GM18907 (cell line): ENCODE results near the gene ELAVL4.
"Not testable (repeated sequence)": the region's sequence is repeated elsewhere in the genome, so short reads cannot be mapped to it uniquely, and the experiment has no call there.

Source experiments
- ATAC-seq: cut with Tn5 transposase; IDR thresholded peaks from one replicate; pipeline ENCODE4 v1.9.1; 2021; ENCODE audit warnings: mild to moderate bottlenecking, moderate library complexity; ENCODE audit not compliant: unreplicated experiment

Gene ELAVL4

DNA sequence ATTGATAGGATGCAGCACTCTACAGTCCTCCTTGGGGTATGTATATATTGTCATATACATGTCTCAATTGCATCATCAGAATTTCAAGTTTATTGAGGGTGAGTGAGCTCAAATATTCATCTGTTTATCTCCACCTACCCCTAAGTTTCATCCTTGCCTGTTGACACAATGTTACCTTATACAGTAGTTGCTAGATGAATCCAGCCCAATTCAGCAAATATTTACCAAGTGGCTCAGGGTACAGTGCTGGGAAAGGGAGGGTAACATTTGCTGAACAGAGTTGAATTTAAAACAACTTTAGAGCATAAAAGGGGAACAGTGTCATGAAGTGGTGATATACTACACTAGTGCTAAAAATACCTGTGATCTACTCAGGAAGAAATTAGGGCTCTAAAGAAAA is 14.4 kb downstream of the ELAVL4 start:
- ATAC-seq = no peak

DNA sequence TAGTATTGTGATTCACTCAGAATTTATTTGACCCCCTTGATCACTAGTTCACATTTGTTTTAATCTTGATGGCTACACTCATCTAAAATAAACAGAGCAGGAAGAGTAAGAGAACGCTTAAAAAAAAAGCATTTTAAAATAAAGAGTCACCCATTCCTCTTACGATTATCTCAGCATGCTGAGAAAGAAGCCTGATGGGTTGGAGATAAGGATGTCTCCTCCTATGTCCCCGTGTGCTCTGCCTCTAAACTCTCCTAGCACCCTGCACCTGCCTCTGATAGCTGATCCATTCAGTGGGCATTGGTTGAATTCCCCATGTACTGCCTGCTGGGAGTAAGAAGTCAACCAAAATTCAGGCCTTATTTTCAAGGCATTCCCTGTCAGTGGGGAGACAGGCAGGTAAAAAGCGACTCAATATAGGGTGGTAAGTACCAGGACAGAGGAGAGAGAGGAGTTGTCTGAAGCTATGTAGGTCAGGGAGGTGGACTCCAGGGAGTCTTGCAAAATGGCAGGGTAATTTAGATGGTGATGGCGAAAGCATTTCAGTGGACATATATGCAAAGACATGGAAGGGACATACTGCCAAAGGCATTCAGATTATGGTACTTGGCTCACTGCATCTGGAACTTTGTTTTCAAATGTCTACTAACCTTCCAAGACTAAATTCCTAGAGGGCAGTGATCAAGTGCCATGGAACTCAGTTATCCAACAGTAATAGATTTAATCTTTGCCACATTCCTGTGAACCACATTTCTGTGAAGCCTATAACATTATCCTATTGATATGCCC is 18.4 kb downstream of the ELAVL4 start:
- ATAC-seq = no peak

DNA sequence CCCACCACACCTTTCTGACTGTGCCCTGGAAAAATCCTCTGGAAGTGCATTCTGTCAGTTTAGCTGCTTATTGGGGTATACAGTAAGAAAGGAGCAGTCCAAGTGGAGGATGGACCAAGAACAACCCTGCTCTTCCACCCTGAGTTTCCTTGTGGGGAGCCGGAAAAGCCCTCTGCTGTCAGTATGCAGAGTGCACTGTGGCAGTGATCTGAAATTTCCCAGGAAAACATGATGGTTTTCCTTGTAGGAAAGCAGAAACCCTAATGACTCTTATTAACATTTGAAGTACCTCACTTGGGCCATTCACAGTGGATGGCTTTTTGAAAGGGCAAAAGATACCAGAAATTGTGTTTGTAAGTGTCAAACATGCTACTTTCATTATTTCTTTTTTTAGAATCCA is 20.5 kb downstream of the ELAVL4 start:
- ATAC-seq = no peak

DNA sequence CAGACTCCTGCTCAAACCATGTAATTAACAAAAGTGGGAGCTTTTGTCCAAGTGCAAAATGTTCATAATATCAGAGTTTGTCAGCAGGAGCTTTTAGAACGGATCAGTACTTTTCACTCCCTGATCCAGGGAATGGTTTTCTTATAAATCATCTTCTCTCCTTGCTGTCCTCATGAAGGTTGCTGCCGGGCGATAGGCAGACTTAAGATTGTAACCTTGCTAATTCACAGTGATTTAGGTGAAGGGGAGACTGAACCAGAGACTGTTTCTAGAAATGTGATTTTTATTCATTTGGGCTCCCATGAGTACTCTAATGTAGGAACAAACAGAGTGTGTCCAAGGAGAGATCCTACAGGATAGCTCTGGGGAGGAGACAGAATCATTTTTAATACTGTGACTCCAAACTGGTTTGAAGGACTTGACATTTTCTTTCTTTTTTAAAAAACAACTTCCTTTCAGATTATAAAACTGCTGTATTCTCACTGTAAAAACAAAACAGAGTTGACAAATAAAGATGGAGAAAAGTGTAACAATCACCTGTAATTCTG is 23.7 kb downstream of the ELAVL4 start:
- no peak for ATAC-seq

DNA sequence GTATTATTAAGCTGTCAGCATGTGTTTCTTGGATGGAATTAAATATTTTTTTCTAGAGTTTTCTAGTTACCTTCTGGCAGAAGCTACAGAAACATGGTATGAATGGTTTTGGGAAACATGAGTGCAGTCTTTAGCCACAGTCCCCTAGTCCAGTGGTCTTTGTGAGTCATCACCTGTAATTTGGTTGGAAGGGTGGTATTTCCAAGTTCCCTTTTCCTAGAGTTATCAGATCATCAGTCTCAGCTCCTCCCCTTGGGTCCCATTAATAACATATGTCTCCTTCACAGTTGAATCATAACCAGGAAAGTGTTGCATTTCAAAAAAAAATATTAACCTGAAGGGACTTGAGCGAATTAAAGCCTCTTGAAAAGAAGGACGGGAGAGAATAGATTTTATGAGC is 27.0 kb downstream of the ELAVL4 start:
- no peak for ATAC-seq

DNA sequence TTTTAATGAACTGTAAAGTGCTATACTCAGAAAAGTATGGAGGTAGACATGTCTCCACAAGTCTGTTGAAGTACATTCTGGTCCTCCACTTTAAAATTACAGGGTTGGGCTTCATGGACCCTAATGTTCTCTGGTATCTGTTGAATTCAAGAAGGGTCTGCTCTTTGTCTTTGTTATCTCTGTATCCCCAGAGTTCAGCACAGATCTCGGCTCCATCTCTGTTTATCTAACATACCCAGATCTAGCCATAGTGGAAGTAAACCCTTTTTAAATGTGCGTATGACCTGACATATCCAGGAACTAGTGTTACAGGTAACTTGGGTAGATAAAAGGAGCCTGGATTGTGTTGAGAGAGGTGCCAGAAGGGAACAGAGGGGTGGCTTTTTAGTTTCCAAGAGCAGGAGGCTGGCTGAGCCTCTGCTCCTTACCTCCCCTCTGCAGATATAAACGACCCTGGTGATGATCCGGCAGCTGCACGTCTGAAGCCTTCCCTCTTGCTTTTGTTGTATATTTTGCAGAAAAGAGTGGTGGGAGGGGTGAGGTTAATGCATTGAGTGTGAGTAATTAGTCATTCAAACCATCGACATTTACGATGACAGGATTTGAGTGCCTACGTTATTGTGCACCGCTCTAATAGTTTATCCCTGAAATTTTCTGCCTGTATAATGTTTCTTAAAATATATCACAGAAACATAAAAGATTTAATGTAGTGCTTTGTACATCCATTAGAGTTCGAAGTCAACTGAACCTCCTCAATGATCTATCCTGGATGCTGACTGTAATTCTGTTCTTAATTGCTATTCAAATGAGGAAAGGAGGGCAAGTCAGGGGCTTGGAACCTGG is 30.8 kb downstream of the ELAVL4 start:
- no peak for ATAC-seq

DNA sequence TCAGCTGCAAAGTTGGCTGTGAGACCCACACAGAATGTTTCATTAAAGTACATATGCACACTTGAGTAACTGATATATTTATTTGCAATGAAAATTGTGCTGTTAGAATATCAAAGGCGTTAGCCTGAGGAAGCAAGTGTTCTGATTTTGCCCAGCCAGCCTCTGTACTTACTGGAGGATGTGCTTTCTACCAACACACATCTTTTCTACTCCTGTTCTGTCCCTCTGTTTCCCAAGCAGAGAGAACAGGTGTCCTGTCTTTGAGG is 31.4 kb downstream of the ELAVL4 start:
- ATAC-seq = no peak

DNA sequence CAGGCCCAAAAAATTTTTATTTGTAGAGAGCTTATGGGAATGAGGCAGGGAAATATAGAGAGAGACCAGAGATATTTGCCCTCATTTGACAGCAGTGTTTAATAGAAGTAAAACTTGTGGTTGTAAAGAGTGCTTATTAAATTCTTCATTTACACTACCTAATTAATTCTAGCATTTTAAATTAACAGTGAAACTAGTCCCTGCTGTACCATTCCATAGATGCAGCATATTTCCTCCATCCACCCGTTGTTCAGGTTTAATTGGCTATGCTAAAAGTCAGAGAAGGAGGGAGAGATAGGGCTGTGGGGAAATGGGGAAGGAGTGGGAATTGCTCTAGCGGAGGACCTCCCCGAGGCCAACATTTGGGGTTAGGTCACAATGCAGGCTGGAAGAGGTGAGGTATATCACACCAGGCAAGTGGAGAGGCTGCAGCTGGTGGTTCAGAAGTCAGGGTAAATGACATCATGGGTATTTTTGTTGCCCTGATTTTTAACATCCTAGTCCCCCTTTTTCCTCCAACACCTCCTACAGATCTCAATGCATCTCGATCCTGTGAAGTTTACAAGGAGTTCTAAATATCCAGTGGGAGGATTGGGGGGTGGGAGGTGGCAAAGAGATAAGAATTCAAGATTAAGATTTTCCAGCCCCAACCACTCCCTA is 38.6 kb downstream of the ELAVL4 start:
- ATAC-seq = no peak

DNA sequence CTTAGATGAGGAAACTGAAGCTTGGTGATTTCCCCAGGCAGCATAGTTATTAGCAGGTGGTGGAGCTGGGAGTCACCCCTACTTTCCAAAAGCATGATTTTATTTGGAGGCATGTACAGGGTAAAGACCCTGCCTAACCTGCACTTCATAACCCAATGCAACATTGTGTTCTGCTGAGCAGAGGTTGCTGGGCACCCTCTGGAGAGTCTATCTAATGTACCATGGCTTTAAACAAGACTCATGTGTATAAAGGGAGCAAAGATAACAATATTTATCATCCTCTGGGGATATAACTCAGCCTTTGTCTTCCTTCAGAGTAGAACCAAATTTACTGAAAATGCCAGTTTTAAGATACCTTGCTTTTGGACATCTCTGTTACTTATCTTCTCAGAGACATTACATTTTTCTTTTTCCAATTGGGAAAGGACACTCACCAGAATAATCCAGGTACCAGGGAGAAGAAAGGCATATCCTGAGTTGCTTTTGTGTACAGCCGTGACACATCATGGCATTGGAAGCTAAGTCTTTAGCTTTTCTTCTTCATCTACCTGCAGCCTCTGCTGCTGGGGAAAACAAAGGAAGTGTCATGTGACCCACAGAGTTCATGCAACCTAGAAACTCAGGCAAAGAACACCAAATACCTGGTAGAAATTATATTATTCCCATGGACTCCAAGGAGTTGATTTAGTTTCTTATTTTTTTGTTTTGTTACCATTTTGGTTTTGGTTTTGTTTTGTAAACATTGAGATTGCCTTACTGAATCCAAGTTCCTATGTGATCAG is 39.6 kb downstream of the ELAVL4 start:
- ATAC-seq = no peak

DNA sequence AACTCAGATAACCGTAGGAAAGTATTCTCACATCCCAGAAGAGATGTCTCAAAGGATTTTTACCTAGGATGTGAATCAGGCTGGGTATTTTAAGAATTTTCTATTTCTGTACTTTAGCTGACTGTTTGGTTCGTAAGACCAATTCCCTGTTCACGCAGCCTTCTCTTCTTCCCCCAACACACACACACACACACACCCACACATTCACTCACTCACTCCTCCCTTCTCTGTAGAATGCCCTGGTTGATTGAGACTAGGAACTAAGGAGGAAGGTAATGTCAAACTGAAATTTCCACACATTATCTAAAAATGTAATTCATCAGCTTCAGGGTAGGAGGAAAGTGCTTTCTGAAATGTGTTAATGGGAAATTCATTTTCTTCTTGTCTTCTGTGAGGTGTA is 43.5 kb downstream of the ELAVL4 start:
- ATAC-seq = no peak

DNA sequence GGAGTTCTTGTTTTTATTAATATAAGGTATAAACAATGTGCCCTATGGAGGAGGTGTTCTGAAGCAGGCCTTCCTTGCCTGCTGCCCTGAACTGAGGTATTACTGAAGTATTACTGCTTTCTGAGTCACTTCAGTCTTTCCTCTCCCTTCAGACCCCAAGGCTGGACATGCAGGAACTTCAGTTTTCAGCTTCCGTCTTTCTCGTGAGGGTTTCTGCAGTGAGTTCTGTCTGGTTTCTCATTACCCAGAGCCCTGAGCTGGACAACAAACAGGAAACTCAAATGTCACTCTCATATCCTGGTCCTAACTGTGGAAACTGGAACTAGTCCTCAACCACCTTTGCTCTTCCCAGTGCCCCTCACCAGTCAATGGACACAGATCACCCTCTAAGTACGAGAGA is 46.8 kb downstream of the ELAVL4 start:
- ATAC-seq = no peak

DNA sequence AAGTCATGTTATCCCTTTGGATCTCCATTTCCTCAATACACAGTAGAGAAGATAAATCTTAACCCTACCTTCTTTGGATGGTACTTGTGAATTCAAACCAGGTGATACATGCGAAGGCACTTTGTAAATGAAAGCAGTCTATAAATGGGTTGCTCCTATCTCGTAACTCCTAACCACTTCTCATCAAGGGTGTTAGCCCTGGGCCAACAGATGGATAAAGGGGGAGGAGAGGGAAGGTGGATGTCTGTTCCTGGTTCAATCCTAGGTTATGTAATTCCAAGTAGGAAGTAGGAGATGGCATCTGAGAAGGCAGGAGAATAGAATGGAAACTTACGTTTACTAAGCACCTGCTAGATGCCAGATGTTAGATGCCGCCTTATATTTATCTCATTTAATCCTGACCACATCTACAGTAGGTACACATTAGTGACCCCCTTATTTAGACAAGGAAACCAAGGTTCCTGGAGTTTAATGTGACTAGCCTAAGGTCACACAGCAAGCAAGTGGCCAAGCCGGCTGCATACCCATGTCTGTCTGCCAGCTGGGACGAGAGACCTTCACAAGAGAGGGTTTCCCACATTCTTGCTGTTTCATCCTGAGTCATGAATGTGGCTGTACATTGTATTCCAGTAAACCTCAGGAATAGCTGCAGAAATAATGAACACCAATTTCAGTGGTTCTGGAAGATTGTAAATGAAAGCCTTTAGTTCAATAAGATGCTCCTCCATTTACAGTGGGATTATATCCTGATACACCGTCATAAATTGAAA is 47.7 kb downstream of the ELAVL4 start:
- ATAC-seq = no peak

DNA sequence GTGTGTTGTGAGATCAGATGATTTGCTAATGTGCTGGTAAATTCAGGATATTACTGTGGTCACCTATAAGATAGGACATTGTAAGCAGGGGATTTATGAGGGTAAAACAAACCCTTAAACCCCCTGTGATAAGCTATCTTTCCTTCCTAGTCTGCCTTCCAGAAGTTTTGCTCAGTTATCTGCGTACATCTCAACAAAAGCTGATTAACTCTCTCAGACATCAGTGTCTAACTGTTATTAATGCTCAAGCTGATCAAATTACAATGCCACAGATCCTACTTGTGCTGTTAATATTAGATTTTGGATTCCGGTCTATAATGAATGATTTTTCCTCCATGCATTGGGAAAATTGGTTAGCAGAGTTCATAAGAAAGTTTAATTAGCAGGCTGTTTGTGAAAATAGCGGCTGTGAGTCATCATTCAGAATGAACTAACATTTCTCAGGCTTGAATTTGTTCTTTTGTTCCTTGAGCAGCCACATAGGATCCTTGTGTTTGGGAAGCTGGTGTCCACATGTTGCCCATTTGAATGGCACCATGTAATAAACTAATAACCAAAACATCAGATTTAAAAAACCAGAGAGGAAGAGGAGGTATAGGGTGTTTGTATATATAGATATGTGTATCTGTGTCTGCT is 48.7 kb downstream of the ELAVL4 start:
- ATAC-seq = no peak

DNA sequence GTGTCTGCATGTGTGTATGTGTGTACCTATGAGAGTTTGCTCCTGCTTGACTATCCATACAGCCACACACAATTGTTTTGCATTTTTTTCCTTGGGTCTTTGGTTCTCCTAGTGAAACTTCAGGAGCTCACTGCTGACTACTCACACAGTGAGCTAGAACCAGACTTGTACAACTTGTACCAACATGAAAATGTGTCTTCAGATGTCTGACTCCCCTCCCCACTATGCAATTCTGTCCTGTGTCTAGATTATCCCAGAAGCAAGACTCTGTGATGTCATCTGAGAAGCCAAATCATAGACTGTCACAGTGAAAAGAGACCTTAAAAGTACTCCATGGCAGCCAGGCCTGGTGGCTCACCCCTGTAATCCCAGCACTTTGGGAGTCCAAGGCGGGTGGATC is 49.7 kb downstream of the ELAVL4 start:
- ATAC-seq = no peak

DNA sequence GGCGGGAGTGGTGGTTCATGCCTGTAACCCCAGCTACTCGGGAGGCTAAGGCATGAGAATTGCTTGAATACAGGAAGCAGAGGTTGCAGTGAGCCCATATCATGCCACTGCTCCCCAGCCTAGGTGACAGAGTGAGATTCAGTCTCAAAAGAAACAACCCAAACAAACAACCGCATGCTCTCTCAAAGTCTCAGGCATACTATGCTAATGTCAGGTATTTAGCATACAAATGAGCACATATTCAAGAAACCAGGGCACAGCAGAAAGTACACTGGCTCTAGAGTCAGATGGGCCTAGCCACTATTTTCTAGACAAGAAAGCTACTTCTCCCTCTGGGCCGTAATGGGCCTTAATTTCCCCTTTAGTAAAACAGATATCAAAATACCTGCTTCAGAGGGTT is 55.0 kb downstream of the ELAVL4 start:
- ATAC-seq = no peak

DNA sequence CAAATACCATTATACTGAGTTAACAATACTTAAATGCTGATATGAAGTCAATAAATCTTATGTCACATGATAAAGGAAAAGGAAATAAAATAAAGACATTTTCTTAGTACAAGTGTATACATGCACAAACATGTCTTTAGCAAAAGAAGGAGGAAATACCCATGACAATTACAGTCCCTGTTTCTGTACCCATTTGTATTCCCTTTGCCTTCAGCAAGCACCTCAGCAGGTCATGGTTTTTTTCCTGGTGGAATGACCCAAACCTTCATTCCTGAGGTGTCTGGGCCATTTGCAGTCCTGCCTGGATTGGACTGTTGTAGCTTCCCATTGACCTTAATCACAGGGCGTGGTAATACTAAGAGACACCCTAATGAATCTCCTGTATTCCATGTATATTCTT is 57.6 kb downstream of the ELAVL4 start:
- ATAC-seq = not testable (repeated sequence)

DNA sequence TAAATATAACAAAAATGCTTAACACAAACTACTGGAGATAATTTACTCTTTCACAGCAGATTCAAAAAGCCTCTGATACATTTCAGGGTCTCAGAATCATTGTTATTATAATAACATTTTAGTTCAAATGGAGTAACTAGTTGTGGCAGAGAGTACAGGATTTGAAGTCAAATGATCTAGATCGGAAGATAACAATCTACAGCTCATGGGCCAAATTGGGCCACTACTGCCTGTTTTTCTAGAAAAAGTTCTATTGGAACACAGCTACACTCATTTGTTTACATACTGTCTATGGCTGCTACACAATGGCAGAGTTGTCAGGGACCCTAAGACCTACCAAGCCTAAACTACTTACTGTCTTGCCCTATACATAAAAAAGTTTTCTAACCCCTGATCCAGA is 63.6 kb downstream of the ELAVL4 start:
- ATAC-seq = no peak

DNA sequence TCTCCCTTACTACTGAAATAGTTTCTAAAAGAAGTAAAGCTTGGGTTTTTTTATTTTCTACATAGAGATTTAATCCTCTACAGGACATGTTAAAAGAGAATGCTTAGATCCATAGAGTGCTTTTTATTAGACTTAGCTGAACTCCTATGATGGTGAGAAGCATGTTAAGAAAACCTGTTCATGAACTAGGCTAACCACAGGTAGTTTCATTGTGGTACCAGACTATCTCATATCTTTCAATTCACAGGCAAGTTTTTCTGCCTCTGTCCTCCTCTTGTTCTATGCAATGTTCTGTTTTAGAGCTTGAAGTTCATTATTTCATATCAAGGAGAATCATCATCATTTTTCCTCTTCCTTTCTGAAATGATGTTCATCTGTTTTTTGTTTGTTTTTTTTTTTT is 65.4 kb downstream of the ELAVL4 start:
- no peak for ATAC-seq

DNA sequence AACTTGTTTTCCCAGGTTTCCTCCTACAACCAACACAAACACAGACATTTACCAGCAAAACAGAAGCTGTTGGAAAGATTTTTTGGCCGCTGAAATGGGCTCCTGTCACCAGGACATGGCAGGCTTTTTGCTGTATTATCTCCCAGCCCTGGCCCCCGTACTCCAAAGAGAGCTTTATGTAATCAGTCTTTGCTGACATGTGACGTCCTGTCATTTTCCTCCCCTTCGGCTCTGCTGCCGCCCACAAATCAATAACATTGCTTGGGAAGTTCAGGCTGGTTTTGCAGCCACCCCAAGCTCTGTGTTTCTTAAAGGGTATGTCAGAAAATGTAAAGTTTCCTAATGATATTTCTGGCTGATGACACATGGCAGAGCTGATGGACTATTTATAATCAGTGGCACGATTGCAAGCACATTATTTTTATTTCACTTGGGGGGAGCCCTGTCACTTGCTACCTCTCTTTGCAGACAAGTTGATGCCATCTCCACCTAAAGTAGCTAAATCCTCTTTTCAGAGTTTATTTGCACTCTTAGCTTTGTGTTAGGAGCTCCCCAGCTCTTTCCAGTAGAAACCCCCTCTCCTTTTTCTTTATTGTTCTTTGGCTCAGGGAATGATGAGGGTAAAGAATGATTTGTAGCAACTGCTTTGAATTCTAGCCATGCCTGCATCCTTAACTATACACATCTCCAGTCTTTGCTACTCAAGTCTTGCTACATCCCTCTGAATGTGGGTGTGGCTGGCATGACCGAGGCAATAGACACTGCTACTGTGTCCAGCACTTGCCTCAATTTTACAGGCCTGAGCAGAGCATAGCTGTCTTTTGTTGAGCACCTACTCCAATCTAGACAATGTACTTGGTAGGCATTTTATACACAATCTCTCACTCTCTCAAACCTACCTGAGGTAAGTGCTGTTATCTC is 67.3 kb downstream of the ELAVL4 start:
- ATAC-seq = no peak
